Activated CD8-positive, alpha-beta memory T cell treated with anti-CD3 and anti-CD28 coated beads, Interleukin-2, amount 50 U/mL, for 1 hour (primary cell): ENCODE data around the gene PPP2R5E.
"Not testable (repeated sequence)": the region's sequence is repeated elsewhere in the genome, so short reads cannot be mapped to it uniquely, and the experiment has no call there.

Experiments used
- DNase-seq: peaks from one replicate; pipeline ENCODE4 v3.0.0-alpha.2; 2020; ENCODE audit errors: extremely low read depth

The PPP2R5E gene

DNA sequence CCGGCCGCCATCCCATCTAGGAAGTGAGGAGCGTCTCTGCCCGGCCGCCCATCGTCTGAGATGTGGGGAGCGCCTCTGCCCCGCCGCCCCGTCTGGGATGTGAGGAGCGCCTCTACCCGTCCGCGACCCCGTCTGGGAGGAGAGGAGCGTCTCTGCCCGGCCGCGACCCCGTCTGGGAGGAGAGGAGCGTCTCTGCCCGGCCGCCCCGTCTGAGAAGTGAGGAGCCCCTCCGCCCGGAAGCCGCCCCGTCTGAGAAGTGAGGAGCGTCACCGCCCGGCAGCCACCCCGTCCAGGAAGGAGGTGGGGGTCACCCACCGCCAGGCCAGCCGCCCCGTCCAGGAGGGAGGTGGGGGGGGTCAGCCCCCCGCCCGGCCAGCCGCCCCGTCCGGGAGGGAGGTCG is 20.7 kb downstream of the PPP2R5E start:
- DNase-seq: not testable (repeated sequence)

DNA sequence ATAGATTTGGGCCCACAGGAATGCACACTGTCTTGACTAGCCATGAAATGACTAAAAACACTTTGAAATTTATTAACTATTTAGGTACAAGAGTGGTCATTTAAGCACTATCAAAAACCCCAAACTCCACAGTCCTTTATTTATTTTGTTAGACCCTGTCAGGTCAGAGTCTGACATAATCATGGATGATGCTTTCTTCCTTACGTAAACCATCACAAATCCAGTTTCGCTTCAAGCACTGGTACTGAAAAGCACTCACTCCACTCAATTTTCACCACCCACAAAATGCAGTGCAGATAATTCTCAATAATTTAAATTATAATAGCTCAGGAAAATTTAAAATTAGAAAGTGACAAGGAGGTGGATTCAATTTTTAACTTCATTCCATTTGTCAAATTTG is 25.8 kb downstream of the PPP2R5E start:
- no peak for DNase-seq

- DNase-seq: no peak
Observed at GRCh38 chr14:63515240-63515639, 27.9 kb downstream of the PPP2R5E start.

GRCh38 chr14:63513756-63514155 is 29.4 kb downstream of the PPP2R5E start:
- DNase-seq: no peak

DNA sequence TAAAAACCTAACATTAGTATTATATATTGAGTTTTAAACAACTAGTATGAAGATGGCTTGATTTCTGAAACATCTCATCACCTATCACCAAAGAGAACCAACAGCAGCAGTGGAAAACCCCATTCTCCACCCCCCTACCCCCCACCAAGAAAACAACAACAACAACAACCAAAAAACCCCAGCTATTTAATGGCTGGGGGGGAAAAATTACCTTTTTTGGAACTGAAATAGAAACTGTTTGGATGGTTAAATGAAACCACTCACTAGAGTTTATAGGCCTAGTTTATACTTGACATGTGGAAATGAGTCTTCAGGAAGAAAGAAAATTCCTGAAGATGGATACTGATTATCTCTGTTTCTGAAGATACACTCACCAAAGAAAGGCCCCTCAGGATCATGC is 30.3 kb downstream of the PPP2R5E start:
- DNase-seq: no peak

DNA sequence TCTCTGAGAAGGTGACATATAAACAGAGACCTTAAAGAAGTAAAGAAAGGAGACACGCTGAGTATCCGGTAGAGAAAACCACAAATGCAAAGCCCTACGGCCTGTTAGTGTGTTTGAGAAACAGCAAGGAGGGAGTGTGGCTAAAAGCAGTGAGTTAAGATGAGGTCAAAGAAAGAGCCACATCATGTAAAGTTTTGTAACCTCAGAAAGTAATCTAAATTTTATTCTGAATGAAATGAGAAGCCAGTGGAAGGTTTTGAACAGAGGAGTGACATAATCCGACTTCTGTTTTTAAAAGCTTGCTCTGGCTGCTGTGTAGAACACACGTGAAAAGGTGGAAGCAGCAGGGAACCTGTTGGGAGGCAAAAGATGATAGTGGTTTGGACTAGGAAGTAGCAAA is 32.6 kb downstream of the PPP2R5E start:
- no peak for DNase-seq

DNA sequence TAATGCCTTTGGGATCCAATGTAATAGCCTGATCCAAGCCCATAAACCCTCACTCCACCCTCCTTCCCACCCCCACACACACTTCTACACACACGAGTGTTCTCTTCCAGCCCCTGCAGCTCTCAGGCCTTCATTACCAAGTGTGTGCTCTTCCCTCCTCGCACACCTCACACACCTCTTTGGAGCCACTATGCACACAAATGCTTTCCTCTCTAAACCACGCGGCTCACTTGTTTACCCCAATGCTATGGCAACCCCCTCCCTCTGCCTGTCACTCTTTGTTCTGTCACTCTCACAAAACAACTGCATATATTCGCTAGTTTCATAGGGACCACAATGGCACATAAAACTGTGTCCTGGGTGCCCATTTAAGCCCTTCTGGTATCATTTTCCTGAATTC is 35.1 kb downstream of the PPP2R5E start:
- DNase-seq: no peak

- no peak for DNase-seq
Observed at GRCh38 chr14:63504648-63505047, 38.5 kb downstream of the PPP2R5E start.

DNA sequence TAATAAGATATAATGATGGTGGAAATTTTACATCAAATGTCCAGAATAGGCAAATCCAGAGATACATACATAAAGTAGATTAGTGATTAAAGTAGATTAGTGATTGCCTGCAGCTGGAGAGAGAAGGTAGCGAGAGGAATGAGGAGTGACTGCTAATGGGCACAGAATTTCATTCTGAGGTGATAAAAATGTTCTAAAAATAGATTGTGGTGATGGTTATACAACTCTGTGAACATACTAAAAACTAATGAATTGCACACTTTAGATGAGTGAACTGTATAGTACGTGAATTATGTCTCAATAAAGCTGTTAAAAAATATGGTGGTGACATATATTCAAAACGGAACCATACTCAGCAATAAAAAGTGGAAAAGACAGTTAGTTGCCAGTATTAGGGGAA is 41.7 kb downstream of the PPP2R5E start:
- DNase-seq: no peak

DNA sequence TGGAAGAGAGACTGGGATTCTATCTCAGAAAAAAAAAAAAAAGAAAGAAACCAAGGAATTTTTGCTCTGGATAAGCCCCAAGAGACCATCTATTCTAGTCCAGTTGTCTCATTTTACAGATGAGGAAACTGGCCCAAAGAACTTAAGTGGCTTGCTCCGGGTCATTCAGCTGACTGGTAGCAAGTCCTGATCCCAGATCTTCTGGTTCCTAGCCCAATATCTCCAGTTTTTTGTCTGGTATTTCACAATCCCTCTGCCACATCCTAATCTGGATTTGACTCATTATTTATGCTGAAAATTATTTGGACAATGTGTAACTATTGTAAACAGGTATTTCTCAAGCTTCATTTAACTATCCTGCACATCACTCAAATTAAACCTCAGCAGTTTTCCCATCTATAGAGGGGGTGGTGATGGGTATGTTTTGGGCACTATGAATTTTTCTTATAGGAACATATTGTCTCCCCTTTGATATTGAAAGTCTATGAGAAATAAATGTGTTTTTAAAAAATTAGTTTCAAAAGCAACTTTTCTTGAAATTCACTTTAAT is 43.4 kb downstream of the PPP2R5E start:
- no peak for DNase-seq

- DNase-seq: no peak
Observed at GRCh38 chr14:63496837-63497400, 46.3 kb downstream of the PPP2R5E start.

GRCh38 chr14:63493246-63493645 is 49.9 kb downstream of the PPP2R5E start:
- no peak for DNase-seq

DNA sequence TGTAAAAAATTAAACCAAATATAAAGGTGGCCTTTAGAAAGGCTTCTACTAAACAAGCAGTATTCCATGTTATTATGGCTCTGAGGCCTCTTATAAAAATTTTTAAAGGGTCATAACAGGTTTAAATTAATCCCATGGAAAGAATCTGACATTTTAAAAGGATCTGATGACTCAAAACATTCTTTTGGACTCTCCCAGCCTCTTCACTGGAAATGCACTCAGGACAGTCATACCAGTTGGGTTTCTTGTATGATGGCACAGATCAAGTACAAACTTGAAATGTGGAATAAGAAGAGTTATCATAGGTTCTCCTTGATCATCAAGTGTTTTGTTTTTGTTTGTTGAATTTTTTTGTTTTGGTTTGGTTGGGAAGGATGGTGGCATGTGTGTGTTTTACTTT is 50.8 kb downstream of the PPP2R5E start:
- no peak for DNase-seq

GRCh38 chr14:63487724-63488123 is 55.5 kb downstream of the PPP2R5E start:
- no peak for DNase-seq

DNA sequence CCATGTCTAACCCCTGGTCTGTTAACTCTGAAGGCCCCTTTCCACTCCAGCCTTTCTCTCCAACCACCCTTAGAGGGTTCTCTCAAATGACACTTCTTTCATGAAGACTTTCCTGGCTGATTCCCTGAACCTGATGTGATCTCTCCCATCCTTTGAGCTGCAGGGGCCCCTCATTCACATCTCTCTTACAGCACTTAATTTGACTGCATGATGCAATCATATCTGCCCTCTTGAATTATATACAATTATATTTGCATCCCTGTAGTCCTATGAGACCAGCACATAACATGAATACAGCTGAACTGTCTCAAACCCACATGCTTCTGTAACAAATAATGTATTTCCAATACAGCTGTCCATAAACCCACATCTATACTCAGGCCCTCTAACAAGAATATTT is 56.4 kb downstream of the PPP2R5E start:
- no peak for DNase-seq

DNA sequence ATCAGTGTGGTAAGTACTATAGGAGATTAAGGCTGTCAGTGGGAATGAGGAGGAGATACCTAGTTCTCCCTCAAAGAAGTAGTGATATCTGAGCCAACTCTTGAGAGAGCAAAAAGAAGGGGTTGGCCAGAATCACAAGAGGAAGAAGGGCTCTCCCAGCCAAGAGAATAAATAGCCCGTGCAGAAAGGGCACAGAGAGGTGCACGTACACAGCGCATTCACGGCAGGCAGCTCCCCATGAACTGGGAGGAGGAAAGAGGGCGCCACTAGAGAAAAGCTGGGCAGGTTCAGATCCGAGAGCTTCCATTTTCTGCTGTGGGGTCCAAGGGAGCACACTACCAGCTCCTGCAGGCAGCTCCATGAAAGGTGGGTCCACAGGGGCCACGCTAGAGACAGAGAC is 59.9 kb downstream of the PPP2R5E start:
- DNase-seq: no peak

GRCh38 chr14:63480599-63480998 is 62.6 kb downstream of the PPP2R5E start:
- no peak for DNase-seq

- DNase-seq: no peak
Observed at GRCh38 chr14:63478437-63478852, 64.7 kb downstream of the PPP2R5E start.

GRCh38 chr14:63478010-63478409 is 65.2 kb downstream of the PPP2R5E start:
- DNase-seq: no peak

- no peak for DNase-seq
Observed at GRCh38 chr14:63477556-63477955, 65.6 kb downstream of the PPP2R5E start.

GRCh38 chr14:63475761-63476160 is 67.4 kb downstream of the PPP2R5E start:
- DNase-seq: no peak

- no peak for DNase-seq
Observed at GRCh38 chr14:63474844-63475243, 68.3 kb downstream of the PPP2R5E start.

DNA sequence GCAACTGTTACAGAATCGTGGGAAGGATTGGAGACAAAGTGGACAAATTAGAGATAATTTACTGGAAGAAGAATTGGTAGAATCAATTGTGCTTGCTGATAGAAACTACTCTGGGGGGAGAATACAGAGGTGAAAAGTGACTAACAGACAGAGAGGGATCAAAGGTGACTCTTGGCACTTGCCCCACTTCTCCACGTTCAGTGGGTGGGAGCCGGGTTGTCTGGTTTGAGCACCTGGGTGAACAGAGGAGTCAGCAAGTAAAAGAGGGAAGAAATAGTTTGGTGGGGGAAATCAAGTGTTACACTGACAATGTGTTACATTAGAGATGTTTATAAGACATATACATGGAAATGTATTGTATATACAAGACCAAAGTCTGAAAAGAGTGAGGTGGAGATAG is 69.1 kb downstream of the PPP2R5E start:
- no peak for DNase-seq
